Endothelial cell of umbilical vein (primary cell): ENCODE data around the gene FCMR. TPM values are rescaled to one million over a fixed set of nuclear protein-coding genes. Genes with fewer than 3 reads are reported as not detected.

Experiments used
- BruUV-seq: library from RNA; stranded (reverse); fragments of 400-500 nt; replicated peaks from 2 replicates; lab custom pipeline; 2021; lab: Mats Ljungman, UMichigan
- CTCF ChIA-PET: fragments of 300-600, 350-600 bp; sonication (Branson Sonifier 250); formaldehyde crosslinking; loops from one replicate; lab custom pipeline; 2021; ENCODE audit warnings: antibody characterized with exemption, inconsistent platforms; lab: Charles Lee
- POLR2A ChIA-PET: fragments of 300-600, 350-600 bp; sonication (Branson Sonifier 250); formaldehyde crosslinking; loops from one replicate; lab custom pipeline; 2021; ENCODE audit warnings: antibody characterized with exemption, inconsistent platforms; lab: Charles Lee
- DNase-seq: peaks from one replicate; pipeline ENCODE4 v3.0.0-alpha.2; 2011; ENCODE audit warnings: low read depth, low spot score
- FAIRE-seq: peaks from 2 replicates; lab custom pipeline; 2011; peaks lifted over from hg19 to GRCh38; lab: Jason Lieb, UNC
- H2AFZ ChIP-seq: 2 replicates; pipeline ENCODE4 v1.6.0; 2012; ENCODE audit warnings: low read depth, low read length, control low read depth, inconsistent platforms
- H3K27ac ChIP-seq: 2 replicates; pipeline ENCODE4 v1.5.1; 2011; ENCODE audit warnings: low read depth, mild to moderate bottlenecking, control low read depth, low read length, moderate library complexity; ENCODE audit not compliant: insufficient read depth
- H3K27me3 ChIP-seq, 2 experiments: 2 replicates each; pipeline versions ENCODE4 v1.6.0 to v1.6.1; 2011; ENCODE audit warnings: low read length in 2 of 2, mixed read lengths in 1 of 2; ENCODE audit not compliant: control insufficient read depth in 2 of 2, insufficient read depth in 2 of 2
- H3K36me3 ChIP-seq, 2 experiments: 2 replicates in 1 of 2; 3 replicates in 1 of 2; pipeline ENCODE4 v1.5.1; 2011; ENCODE audit warnings: low read length in 2 of 2, mild to moderate bottlenecking in 1 of 2, moderate library complexity in 1 of 2; ENCODE audit not compliant: control insufficient read depth in 2 of 2, insufficient read depth in 2 of 2; ENCODE audit errors: extremely low read depth in 1 of 2
- H3K4me1 ChIP-seq: 3 replicates; pipeline ENCODE4 v1.5.1; 2011; ENCODE audit warnings: mild to moderate bottlenecking, low read length; ENCODE audit not compliant: control insufficient read depth, insufficient read depth; ENCODE audit errors: extremely low read depth
- H3K4me2 ChIP-seq: 2 replicates; pipeline ENCODE4 v1.6.1; 2011; ENCODE audit warnings: low read length, control low read depth, mixed read lengths; ENCODE audit not compliant: insufficient read depth
- H3K4me3 ChIP-seq, 3 experiments: fragments of 200-600 bp in 1 of 3; sonication (generic), shearing (Covaris generic) in 1 of 3; replicated peaks in 1 of 3; 2 replicates each; pipeline ENCODE4 v1.5.1; 2011 to 2016; ENCODE audit warnings: control low read depth in 3 of 3, low read length in 3 of 3, mild to moderate bottlenecking in 2 of 3, inconsistent platforms in 1 of 3, low read depth in 1 of 3, moderate library complexity in 1 of 3; ENCODE audit not compliant: insufficient read depth in 1 of 3
- H3K79me2 ChIP-seq: 2 replicates; pipeline ENCODE4 v1.6.0; 2012; ENCODE audit warnings: low read length, inconsistent platforms; ENCODE audit not compliant: control insufficient read depth, insufficient read depth
- H3K9ac ChIP-seq: replicated peaks from 2 replicates; pipeline ENCODE3; 2011; ENCODE audit warnings: low read length, control low read depth; ENCODE audit not compliant: insufficient read depth; ENCODE audit errors: extremely low read depth
- H3K9me1 ChIP-seq: replicated peaks from 3 replicates; pipeline ENCODE4 v1.6.0; 2011; ENCODE audit warnings: mild to moderate bottlenecking, low read length; ENCODE audit not compliant: control insufficient read depth, insufficient read depth; ENCODE audit errors: extremely low read depth
- H3K9me3 ChIP-seq: replicated peaks from 2 replicates; pipeline ENCODE4 v1.5.1; 2012; ENCODE audit warnings: low read length, inconsistent platforms; ENCODE audit not compliant: control insufficient read depth, insufficient read depth
- H4K20me1 ChIP-seq: replicated peaks from 2 replicates; pipeline ENCODE3; 2011; ENCODE audit warnings: mild to moderate bottlenecking, low read length; ENCODE audit not compliant: control insufficient read depth, insufficient read depth; ENCODE audit errors: extremely low read depth
- EZH2 ChIP-seq: IDR thresholded peaks from 2 replicates; pipeline ENCODE4 v1.6.1; 2012; ENCODE audit warnings: borderline replicate concordance, low read depth, mild to moderate bottlenecking, moderate library complexity, low read length, inconsistent platforms; ENCODE audit not compliant: severe bottlenecking
- FOS ChIP-seq: IDR thresholded peaks from 2 replicates; pipeline ENCODE4 v1.6.1; 2011; ENCODE audit warnings: mild to moderate bottlenecking, low read length, moderate library complexity, borderline replicate concordance; ENCODE audit not compliant: insufficient read depth
- GATA2 ChIP-seq: IDR thresholded peaks from 2 replicates; pipeline ENCODE4 v1.7.0; 2011; ENCODE audit warnings: low read depth, mild to moderate bottlenecking, moderate library complexity, mixed read lengths, low read length; ENCODE audit not compliant: insufficient read length, insufficient read depth
- JUN ChIP-seq: IDR thresholded peaks from 2 replicates; pipeline ENCODE4 v1.6.1; 2011; ENCODE audit warnings: borderline replicate concordance, low read depth; ENCODE audit not compliant: insufficient read length, insufficient read depth
- MYC ChIP-seq: IDR thresholded peaks from one replicate; pipeline ENCODE4 v1.6.1; 2011; ENCODE audit warnings: mild to moderate bottlenecking, low read depth, low read length
- POLR2A ChIP-seq: IDR thresholded peaks from 2 replicates; pipeline ENCODE4 v1.6.1; 2012; ENCODE audit warnings: low read depth, mild to moderate bottlenecking, control low read depth, low read length
- POLR2AphosphoS5 ChIP-seq: IDR thresholded peaks from 2 replicates; pipeline ENCODE4 v1.6.1; 2012; ENCODE audit warnings: low read depth, mild to moderate bottlenecking, control low read depth, low read length, moderate library complexity; ENCODE audit not compliant: insufficient read depth
- dilution Hi-C: fragments of 300-500 bp; cut with MboI; formaldehyde crosslinking; loops from one replicate; pipeline ENCODE4 v1.15.0; 2019; ENCODE audit warnings: low sequenced_read_pairs; ENCODE audit not compliant: extremely low pct_ligation_motif_present
- intact Hi-C: fragments of 100-400 bp; cut with micrococcal nuclease; formaldehyde crosslinking; loops from one replicate; pipeline ENCODE4 v1.10.0; 2022
- polyA plus RNA-seq, 4 experiments: library from polyadenylated mRNA; depleted of rRNA in 3 of 4; stranded (reverse) in 3 of 4; unstranded in 1 of 4; fragments of >200 nt; gene quantifications; 2 replicates each; pipeline versions ENCODE4 v1.2.1 to v1.2.3, GENCODE V29; 2011 to 2012; ENCODE audit warnings: missing spikeins in 1 of 4
- total RNA-seq: library from RNA; stranded (reverse); gene quantifications from 2 replicates; pipeline ENCODE4 v1.2.3, GENCODE V29; 2021
- TF ChIP-seq, protein P1 (sequence below): IDR thresholded peaks from 2 replicates; pipeline ENCODE4 v1.6.1; 2011; ENCODE audit not compliant: insufficient read depth, insufficient read length
- TF ChIP-seq, protein P2 (sequence below), 2 donors: IDR thresholded peaks; 1 replicate in 1 of 2; 2 replicates in 1 of 2; pipeline ENCODE4 v1.5.1; 2011; ENCODE audit warnings: low read length in 2 of 2, mild to moderate bottlenecking in 2 of 2, moderate library complexity in 2 of 2, control low read depth in 1 of 2, inconsistent platforms in 1 of 2, low read depth in 1 of 2; ENCODE audit not compliant: insufficient read depth in 1 of 2; ENCODE audit errors: extremely low read depth in 1 of 2

FCMR gene
- total and polyA plus RNA-seq, 2 donors (not counting 3 experiments of a cell fraction or from before 2014, with no cell fraction given) = not detected

DNA sequence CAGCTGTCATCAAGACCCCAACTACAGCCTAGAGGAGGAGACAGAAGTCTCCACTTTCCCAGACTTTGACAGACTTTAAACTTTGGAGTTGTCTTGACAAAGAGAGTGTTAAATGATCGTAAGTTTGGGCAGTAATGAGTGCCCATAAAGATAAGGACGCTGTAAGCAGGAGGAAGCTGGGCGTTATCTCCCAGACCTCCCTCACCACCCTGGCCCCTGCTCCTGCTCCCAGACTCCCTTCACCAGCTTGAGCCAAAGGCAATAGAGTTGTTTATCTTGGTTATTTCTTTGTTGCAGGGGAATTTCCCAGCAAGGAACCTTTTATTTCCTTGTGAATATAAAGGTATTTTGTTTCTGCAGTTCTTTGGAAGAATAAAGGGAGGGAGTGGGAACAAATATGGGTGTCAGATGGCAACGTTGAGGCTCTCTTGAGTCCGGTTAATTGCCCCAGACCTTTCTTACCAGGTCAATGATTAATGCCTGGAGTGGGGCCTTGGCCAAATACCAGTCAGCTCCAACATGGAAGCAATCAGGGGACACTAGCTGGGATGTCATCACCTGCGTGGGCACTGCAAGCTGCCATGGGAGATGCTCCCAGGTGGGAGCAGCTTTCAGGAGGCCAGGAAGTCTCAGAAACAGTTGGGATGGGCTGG is 20.2 kb upstream of the FCMR start:
- Histone ChIP-seq H3K9ac (no peak overlapping the region), H3K4me1 (no peaks in the 10 kb centered on the region), H3K27ac (no peak overlapping the region), H3K4me2 (no peak overlapping the region), H4K20me1 (no peaks in the 10 kb centered on the region), H3K27me3 (no peaks in the 10 kb centered on the region), H3K36me3 (no peaks in the 10 kb centered on the region), H3K4me3 (no peak overlapping the region), H3K9me1 (no peaks in the 10 kb centered on the region), H2AFZ (no peak overlapping the region), H3K9me3 (no peaks in the 10 kb centered on the region), H3K79me2 (no peaks in the 10 kb centered on the region)
- FAIRE-seq (no peak), DNase-seq (no peak)
- ChIA-PET CTCF (interaction anchor here (1.0 to 1.6 kb wide), 3 partner anchors 11 to 189 kb away, joined by 3 to 4 read pairs (median 3); no protein-coding TSS in a partner anchor), POLR2A (no interaction called here)
- intact Hi-C loops (no loop called here), dilution Hi-C loops (no loop called here)
- BruUV-seq = no TSS peak
- TF ChIP-seq, protein P1, sequence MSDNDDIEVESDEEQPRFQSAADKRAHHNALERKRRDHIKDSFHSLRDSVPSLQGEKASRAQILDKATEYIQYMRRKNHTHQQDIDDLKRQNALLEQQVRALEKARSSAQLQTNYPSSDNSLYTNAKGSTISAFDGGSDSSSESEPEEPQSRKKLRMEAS = no peak
- TF ChIP-seq MYC = no peak

DNA sequence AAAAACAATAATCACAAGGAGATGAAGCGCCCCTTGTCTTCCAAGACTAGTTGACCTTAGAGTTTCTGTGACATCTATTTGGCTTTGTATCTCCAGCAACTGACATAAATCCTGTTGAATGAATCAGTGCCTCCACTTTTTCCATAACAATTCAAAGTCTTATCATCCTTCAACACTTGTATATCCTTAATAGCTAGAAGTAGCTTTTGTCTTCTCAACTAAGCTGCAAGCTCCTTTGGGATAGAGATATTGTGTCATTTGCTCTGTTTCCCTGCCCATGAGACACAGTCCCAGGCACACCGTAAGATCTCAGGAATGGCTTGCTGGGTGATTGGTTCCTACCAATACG is 18.8 kb upstream of the FCMR start:
- ChIA-PET POLR2A (no interaction called here), CTCF (interaction anchor here (1.5 kb wide), 1 partner anchor 9 kb away, joined by 3 read pairs; no protein-coding TSS in a partner anchor)
- no peak overlapping the region for H3K9ac ChIP-seq
- DNase-seq (no peak), FAIRE-seq (no peak)
- no peaks in the 10 kb centered on the region for H3K79me2 ChIP-seq
- dilution Hi-C loops = no loop called here
- no peak overlapping the region for H3K4me2 ChIP-seq
- H3K36me3 ChIP-seq = no peaks in the 10 kb centered on the region
- H3K9me3 ChIP-seq = no peaks in the 10 kb centered on the region
- H3K27ac ChIP-seq = no peak overlapping the region
- H2AFZ ChIP-seq = no peak overlapping the region
- no peaks in the 10 kb centered on the region for H3K27me3 ChIP-seq
- no peaks in the 10 kb centered on the region for H3K9me1 ChIP-seq
- intact Hi-C loops = no loop called here
- no peaks in the 10 kb centered on the region for H3K4me1 ChIP-seq
- TF ChIP-seq POLR2AphosphoS5 (no peak), JUN (no peak), MYC (no peak), GATA2 (no peak), POLR2A (no peak), EZH2 (no peak), FOS (no peak)
- TF ChIP-seq, protein P1 = no peak
- TF ChIP-seq, protein P2, sequence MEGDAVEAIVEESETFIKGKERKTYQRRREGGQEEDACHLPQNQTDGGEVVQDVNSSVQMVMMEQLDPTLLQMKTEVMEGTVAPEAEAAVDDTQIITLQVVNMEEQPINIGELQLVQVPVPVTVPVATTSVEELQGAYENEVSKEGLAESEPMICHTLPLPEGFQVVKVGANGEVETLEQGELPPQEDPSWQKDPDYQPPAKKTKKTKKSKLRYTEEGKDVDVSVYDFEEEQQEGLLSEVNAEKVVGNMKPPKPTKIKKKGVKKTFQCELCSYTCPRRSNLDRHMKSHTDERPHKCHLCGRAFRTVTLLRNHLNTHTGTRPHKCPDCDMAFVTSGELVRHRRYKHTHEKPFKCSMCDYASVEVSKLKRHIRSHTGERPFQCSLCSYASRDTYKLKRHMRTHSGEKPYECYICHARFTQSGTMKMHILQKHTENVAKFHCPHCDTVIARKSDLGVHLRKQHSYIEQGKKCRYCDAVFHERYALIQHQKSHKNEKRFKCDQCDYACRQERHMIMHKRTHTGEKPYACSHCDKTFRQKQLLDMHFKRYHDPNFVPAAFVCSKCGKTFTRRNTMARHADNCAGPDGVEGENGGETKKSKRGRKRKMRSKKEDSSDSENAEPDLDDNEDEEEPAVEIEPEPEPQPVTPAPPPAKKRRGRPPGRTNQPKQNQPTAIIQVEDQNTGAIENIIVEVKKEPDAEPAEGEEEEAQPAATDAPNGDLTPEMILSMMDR (IDR thresholded peaks at IDR 0.05; ENCODE audit: extremely low read depth in 1 of 2, insufficient read depth in 1 of 2, low read depth in 1 of 2, low read length in 2 of 2) = no peak
- no peak overlapping the region for H3K4me3 ChIP-seq
- H4K20me1 ChIP-seq = no peaks in the 10 kb centered on the region
- no TSS peak for BruUV-seq
